Thyroid gland (tissue), 4 donors: ENCODE results near the gene GPR3. TPM values are rescaled to one million over a fixed set of nuclear protein-coding genes. Genes with fewer than 3 reads are reported as not detected.
A peak's percentile ranks its signal among the peaks of the same experiment; 100 is the strongest.

Source experiments
- DNase-seq, 2 donors: peaks; one replicate each; pipeline ENCODE4 v3.0.0-alpha.2; 2019
- H3K27ac ChIP-seq, 3 donors: fragments of 200-600 bp; sonication (generic); 1 replicate in 2 of 3; 2 replicates in 1 of 3; pipeline ENCODE4 v1.5.1; 2016 to 2019; ENCODE audit warnings: mild to moderate bottlenecking in 1 of 3, moderate library complexity in 1 of 3
- H3K27me3 ChIP-seq: fragments of 200-600 bp; sonication (generic); one replicate; pipeline ENCODE4 v1.5.1; 2019
- H3K36me3 ChIP-seq, 2 donors: fragments of 200-600 bp; sonication (generic); one replicate each; pipeline ENCODE4 v1.5.1; 2016 to 2019
- H3K4me1 ChIP-seq, 2 donors: fragments of 200-600 bp; sonication (generic); one replicate each; pipeline ENCODE4 v1.5.1; 2017 to 2019
- H3K4me3 ChIP-seq, 3 donors: fragments of 200-600 bp; sonication (generic); replicated peaks in 1 of 3; 1 replicate in 2 of 3; 2 replicates in 1 of 3; pipeline ENCODE4 v1.5.1; 2016; ENCODE audit warnings: mild to moderate bottlenecking in 1 of 3
- H3K9me3 ChIP-seq: fragments of 200-600 bp; sonication (generic); one replicate; pipeline ENCODE4 v1.5.1; 2017
- POLR2A ChIP-seq, 2 donors: fragments of 450-650 bp; IDR thresholded peaks; one replicate each; pipeline ENCODE4 v1.6.1; 2017; ENCODE audit warnings: antibody characterized with exemption in 2 of 2, mild to moderate bottlenecking in 2 of 2, moderate library complexity in 1 of 2
- WGBS, 2 donors: methylation state at CpG; one replicate each; pipeline ENCODE4 v1.1.5; 2017; 5-methylcytosine and 5-hydroxymethylcytosine counted together
- intact Hi-C: fragments of 100-400 bp; cut with DNase I; formaldehyde crosslinking; loops from one replicate; pipeline ENCODE4 v1.15.1; 2023
- total RNA-seq, 4 donors: library from RNA; depleted of rRNA; stranded (reverse); fragments of >200 nt; gene quantifications; one replicate each; pipeline ENCODE4 v1.2.3, GENCODE V29; 2016
- TF ChIP-seq, protein P1 (sequence below), 6 experiments: fragments of 200-600 bp in 3 of 6; fragments of 450-650 bp in 3 of 6; sonication (generic) in 3 of 6; IDR thresholded peaks; one replicate each; pipeline ENCODE4 v1.5.1; 2016 to 2019; ENCODE audit warnings: antibody characterized with exemption in 6 of 6, mild to moderate bottlenecking in 2 of 6, inconsistent platforms in 1 of 6, moderate library complexity in 1 of 6

GPR3 gene
- total RNA-seq, 4 donors from 2014 or later, result 0.11 to 2.1 (median 0.60) TPM

DNA sequence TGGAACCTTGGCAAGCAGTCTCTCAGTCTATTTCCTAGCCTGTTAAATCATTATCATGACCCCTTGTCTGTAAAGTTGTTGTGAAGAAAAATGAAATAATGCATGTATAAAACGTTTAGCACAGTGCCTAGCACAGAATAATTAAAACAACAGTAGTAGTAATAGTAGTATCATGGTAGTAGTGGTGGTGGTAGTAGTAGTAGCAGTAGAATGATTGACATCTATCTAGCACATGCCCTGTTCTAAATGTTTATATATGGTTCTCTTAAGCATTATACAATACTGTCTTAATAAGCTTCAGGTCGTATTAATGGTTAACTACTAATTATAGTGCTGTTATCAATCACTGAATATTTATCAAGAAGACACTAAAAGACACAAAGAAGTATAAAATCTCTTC lies 46.7 kb downstream of the GPR3 start:
- no peak for DNase-seq
- intact Hi-C loops, result no loop called here
- Histone ChIP-seq H3K27ac (no peak overlapping the region), H3K4me3 (no peak overlapping the region), H3K36me3 (no peaks in the 10 kb centered on the region), H3K4me1 (peaks cover 49 to 50% of the 10 kb centered on the region in 2 donors), H3K27me3 (no peaks in the 10 kb centered on the region), H3K9me3 (no peaks in the 10 kb centered on the region)
- 64 to 67% methylated on average over 2 of the region's 2 CpGs for WGBS, 2 donors
- no peak for TF ChIP-seq POLR2A (IDR thresholded peaks at IDR 0.05)
- TF ChIP-seq, protein P1, sequence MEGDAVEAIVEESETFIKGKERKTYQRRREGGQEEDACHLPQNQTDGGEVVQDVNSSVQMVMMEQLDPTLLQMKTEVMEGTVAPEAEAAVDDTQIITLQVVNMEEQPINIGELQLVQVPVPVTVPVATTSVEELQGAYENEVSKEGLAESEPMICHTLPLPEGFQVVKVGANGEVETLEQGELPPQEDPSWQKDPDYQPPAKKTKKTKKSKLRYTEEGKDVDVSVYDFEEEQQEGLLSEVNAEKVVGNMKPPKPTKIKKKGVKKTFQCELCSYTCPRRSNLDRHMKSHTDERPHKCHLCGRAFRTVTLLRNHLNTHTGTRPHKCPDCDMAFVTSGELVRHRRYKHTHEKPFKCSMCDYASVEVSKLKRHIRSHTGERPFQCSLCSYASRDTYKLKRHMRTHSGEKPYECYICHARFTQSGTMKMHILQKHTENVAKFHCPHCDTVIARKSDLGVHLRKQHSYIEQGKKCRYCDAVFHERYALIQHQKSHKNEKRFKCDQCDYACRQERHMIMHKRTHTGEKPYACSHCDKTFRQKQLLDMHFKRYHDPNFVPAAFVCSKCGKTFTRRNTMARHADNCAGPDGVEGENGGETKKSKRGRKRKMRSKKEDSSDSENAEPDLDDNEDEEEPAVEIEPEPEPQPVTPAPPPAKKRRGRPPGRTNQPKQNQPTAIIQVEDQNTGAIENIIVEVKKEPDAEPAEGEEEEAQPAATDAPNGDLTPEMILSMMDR (IDR thresholded peaks at IDR 0.05), result no peak

DNA sequence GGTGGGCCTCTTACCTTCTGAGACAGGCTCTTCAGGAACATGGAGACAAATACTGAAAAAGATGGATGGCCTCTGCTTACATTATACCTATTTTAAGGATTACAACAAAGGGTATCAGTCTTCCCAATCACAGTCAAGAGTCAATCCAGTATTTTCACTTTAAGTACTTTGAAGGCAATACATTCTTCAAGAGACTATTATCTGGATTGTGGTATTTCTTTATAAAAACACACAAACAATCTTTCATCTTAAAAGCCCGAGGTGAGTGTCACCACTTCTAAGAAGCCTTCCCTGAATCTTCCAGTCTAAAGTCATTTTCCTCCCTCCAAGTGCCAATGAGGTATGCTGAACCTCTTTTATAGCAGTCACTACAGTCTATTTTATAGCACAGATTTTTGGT lies 52.2 kb downstream of the GPR3 start:
- intact Hi-C loops, result no loop called here
- 12 to 27% methylated on average over 1 of the region's 1 CpG for WGBS, 2 donors
- H3K27me3 ChIP-seq, result no peaks in the 10 kb centered on the region
- H3K4me3 ChIP-seq, result no peak overlapping the region
- no peak for TF ChIP-seq POLR2A (IDR thresholded peaks at IDR 0.05)
- TF ChIP-seq, protein P1 (IDR thresholded peaks at IDR 0.05), result no peak
- peaks cover 16 to 21% of the 10 kb centered on the region in 2 donors for H3K4me1 ChIP-seq
- H3K9me3 ChIP-seq, result no peaks in the 10 kb centered on the region
- H3K27ac ChIP-seq, result peak overlapping the region in 1 of 3 donors; percentile 18
- no peak for DNase-seq
- no peaks in the 10 kb centered on the region for H3K36me3 ChIP-seq

Other genes with a start within 250 kb of the GPR3 start
- 10 to 100 TPM; 13.3 to 26.1 (median 19.9) TPM for gene SLC9A1, start 237.5 kb upstream of the GPR3 start, total RNA-seq
- 10 to 100 TPM; 46.1 to 66.6 (median 48.1) TPM for gene WDTC1, start 158.0 kb upstream of the GPR3 start, total RNA-seq
- 10 to 100 TPM; 22.7 to 46.0 (median 30.9) TPM for gene TMEM222, start 70.5 kb upstream of the GPR3 start, total RNA-seq
- gene SYTL1, start 50.6 kb upstream of the GPR3 start, total RNA-seq, result 10 to 100 TPM; 12.4 to 23.9 (median 18.4) TPM
- 10 to 100 TPM; 17.6 to 62.9 (median 32.3) TPM for gene MAP3K6, start 25.7 kb upstream of the GPR3 start, total RNA-seq
- gene FCN3, start 17.8 kb upstream of the GPR3 start, total RNA-seq, result 10 to 100 TPM in 2 of 4 donors, 1 to 10 TPM in 2; 7.4 to 33.4 (median 10.7) TPM
- gene CD164L2, start 9.3 kb upstream of the GPR3 start, total RNA-seq, result under 1 TPM in 3 of 4 donors, not detected in 1; 0.50 to 0.63 (median 0.54) TPM
- gene WASF2, start 97.5 kb downstream of the GPR3 start, total RNA-seq, result 10 to 100 TPM; 38.3 to 47.7 (median 46.7) TPM
- gene AHDC1, start 211.5 kb downstream of the GPR3 start, total RNA-seq, result 10 to 100 TPM; 25.5 to 91.4 (median 47.8) TPM
- gene FGR, start 242.6 kb downstream of the GPR3 start, total RNA-seq, result 1 to 10 TPM; 4.6 to 7.1 (median 6.4) TPM